ENCODE results near the gene SMOC2.

SMOC2 gene

DNA sequence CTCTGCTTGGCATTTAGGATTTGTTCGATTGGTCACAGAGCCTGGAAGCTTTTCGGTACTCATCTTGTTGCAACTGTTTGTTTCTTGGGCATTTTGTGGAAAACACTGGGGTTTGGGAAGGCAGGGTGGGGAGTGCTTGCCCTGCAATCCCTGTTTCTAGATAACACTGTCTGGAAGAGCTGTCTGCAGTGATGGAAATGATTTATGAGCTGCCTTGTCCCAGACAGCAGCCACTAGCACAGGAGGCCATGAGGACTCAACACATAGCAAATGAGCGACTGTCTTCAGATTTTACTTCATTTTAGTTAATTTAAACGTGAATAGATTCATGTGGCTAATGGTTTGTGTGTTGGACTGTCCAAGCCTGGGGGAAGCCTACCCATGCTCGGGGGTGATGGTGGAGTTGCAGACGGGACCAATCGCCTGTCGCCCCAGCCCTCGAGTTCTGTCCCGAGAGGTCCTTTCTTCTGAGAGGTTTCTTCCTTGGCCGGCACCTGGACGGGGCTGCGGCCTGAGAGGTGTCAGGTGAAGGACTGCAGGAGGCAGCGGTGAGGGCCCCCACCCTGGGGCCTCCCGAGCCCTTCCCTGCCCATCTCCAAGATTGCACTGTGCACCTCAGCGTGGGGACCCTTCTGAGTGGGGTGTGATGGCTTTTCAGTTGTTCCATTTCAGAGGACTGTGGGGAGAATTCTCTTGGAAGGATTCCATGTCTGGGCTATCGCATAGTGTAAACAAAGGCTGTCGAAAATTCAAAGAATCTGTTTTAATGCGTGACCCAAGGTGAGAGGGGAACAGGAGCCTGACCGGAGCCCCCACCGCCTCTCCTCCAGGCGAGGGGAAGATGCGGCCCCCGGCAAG lies 55.4 kb downstream of the SMOC2 start:
- H3K4me3 ChIP-seq (ENCODE audit: low read depth, low read length): no peak overlapping the region
- TF ChIP-seq, protein P1, sequence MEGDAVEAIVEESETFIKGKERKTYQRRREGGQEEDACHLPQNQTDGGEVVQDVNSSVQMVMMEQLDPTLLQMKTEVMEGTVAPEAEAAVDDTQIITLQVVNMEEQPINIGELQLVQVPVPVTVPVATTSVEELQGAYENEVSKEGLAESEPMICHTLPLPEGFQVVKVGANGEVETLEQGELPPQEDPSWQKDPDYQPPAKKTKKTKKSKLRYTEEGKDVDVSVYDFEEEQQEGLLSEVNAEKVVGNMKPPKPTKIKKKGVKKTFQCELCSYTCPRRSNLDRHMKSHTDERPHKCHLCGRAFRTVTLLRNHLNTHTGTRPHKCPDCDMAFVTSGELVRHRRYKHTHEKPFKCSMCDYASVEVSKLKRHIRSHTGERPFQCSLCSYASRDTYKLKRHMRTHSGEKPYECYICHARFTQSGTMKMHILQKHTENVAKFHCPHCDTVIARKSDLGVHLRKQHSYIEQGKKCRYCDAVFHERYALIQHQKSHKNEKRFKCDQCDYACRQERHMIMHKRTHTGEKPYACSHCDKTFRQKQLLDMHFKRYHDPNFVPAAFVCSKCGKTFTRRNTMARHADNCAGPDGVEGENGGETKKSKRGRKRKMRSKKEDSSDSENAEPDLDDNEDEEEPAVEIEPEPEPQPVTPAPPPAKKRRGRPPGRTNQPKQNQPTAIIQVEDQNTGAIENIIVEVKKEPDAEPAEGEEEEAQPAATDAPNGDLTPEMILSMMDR (IDR thresholded peaks at IDR 0.05; ENCODE audit: low read depth, low read length): no peak

DNA sequence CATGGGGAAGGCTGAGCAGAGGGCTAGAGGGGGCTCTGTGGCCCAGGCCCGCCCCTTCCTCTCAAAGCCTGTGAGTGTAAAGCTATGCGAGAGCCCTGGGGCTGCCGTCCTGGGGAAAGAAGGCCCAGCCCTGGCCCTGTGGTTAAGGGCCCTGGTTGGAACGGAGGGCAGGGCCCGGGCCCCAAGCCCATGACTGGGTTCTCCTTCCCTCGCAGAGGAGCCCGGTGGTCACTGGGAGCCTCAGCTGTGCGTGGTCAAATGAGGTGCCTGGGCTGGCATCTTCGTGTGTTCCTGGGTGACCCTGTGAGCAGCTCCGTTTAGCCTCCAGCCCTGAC lies 56.0 kb downstream of the SMOC2 start:
- no peak overlapping the region for H3K4me3 ChIP-seq (ENCODE audit: low read depth, low read length)
- TF ChIP-seq, protein P1 (IDR thresholded peaks at IDR 0.05; ENCODE audit: low read depth, low read length): no peak

DNA sequence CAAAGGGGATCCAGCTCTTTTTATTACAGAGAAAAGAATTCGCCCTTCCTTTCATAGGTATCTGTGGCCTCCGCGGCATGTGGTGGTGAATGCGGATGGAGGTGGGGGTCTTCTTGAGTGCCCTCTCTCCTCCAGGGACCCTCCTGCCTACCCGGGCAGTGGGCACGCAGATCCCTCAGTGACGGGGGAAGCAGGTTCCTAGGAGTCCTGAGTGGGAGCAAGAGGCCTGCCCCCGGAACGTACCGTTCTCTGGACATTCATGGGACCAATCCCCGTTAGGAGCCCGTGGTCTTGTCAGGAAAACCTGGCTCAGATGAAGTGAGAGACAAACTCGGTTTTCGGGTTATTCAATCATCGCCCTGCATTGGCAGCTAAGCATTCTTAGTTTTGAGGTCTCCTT lies 56.4 kb downstream of the SMOC2 start:
- TF ChIP-seq, protein P1 (IDR thresholded peaks at IDR 0.05; ENCODE audit: low read depth, low read length): no peak
- H3K4me3 ChIP-seq (ENCODE audit: low read depth, low read length): no peak overlapping the region

DNA sequence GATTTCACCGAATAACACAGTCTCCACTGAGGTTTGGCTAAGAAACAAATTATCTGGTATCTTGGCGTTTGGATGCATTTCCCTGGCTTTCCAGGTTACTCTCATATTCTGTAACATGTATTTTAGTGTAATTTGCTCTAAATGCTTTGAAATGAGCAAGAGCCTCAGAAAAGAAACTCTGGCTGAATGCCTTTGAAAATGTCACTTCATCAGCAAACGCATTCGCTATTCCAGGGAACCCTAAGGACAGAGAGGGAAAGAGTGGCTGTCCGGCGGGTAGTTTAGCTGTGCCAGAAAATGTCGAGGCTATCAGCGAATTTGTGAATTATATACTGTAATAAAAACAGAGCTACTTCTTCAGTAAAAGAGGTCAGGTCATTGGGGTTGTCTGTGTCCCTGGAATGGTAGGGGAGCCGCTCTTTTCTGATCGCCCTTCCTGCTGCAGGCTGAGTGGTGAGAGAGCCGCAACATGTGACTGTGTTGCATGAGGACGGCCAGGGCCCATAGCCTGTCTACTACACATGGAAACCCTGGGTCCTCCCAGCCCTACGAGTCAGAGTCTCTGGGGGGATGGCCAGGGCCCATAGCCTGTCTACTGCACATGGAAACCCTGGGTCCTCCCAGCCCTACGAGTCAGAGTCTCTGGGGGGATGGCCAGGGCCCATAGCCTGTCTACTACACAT lies 57.3 kb downstream of the SMOC2 start:
- TF ChIP-seq, protein P1 (IDR thresholded peaks at IDR 0.05; ENCODE audit: low read depth, low read length): no peak
- H3K4me3 ChIP-seq (ENCODE audit: low read depth, low read length): no peak overlapping the region

DNA sequence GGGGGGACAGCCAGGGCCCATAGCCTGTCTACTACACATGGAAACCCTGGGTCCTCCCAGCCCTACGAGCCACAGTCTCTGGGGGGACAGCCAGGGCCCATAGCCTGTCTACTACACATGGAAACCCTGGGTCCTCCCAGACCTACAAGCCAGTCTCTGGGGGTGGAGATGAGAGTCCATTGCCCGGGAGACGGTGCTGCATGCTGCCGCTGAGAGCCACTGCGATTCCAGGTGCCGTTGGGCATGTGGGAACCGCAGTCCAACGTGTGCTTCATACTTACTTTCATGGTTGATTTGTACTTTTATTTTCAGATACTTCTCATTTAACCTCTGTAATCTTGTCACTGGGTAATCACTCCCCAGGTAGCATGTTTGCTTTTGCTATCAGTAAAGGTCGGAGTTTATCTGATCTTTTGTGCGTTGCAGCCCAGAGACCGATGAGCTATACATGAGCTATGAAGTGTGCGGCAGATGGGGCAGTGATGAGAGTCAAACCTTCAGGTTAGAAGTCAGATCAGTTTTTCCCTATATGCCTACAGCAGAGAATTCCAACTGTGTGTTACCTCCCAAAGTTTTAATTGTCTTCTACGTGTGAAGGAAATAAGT lies 58.2 kb downstream of the SMOC2 start:
- no peak overlapping the region for H3K4me3 ChIP-seq (ENCODE audit: low read depth, low read length)
- TF ChIP-seq, protein P1 (IDR thresholded peaks at IDR 0.05; ENCODE audit: low read depth, low read length): no peak

DNA sequence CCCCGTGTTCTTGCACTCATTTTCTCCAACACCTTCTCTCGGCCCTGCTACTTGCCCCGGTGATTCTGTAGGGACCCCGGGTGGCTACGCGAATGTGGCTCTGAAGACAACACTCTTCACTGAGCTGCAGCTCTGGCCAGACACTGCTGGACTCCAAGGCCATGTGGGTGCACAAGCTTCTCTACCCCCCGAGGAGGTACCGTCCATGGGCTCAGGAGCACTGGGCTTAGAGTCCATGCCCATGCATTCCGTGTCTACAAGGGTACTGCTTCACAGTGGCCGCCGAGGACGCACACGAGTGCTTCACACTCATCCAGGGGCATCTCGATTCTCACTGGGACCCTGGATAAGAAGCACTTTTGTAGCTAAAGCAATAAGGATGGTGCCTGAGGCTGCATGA lies 59.5 kb downstream of the SMOC2 start:
- H3K4me3 ChIP-seq (ENCODE audit: low read depth, low read length): no peak overlapping the region
- TF ChIP-seq, protein P1 (IDR thresholded peaks at IDR 0.05; ENCODE audit: low read depth, low read length): no peak

DNA sequence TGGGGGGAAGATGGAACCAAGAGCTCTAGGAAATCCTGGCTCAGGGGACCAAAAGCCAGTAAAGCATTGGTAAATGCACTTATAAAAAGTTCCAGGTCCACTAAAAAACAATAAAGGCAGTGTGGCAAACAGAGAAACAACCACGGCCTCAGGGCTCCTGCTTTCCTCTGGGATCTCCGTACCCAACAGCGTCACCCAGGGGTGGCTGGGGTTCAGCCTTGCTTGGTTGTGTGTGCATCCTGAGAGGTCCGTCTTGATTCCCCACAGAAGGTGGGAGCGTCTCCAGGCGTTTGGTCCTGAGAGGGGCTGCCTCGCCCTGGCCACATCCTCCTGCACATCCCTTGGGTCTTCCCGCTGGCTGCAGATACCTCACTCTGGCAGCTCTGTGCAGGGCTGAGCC lies 60.6 kb downstream of the SMOC2 start:
- TF ChIP-seq, protein P1 (IDR thresholded peaks at IDR 0.05; ENCODE audit: low read depth, low read length): no peak
- H3K4me3 ChIP-seq (ENCODE audit: low read depth, low read length): no peak overlapping the region

Data from WI38 (cell line).